T-helper 2 cell treated with Interferon-gamma antibody and Interleukin-4, amounts not matched to agents 5 μg/mL and 100 μg/mL, for 36 hours (primary cell): Measurements from ENCODE around the gene DLGAP4.

Experiments
- DNase-seq: peaks from one replicate; pipeline ENCODE4 v3.0.0; 2021; ENCODE audit warnings: low spot score
- H3K27ac Mint-ChIP-seq: one replicate; pipeline ENCODE4 v1.8.0; 2021; ENCODE audit warnings: mild to moderate bottlenecking, mixed read lengths
- H3K27me3 Mint-ChIP-seq: one replicate; pipeline ENCODE4 v1.8.0; 2021; ENCODE audit warnings: low read depth, mixed read lengths
- H3K36me3 Mint-ChIP-seq: one replicate; pipeline ENCODE4 v1.8.0; 2021; ENCODE audit warnings: low read depth, mixed read lengths
- H3K4me1 Mint-ChIP-seq: one replicate; pipeline ENCODE4 v1.8.0; 2021; ENCODE audit warnings: low read depth, mixed read lengths
- H3K4me3 Mint-ChIP-seq: one replicate; pipeline ENCODE4 v1.8.0; 2022; ENCODE audit warnings: mild to moderate bottlenecking, moderate library complexity, mixed read lengths
- H3K9me3 Mint-ChIP-seq: one replicate; pipeline ENCODE4 v1.8.0; 2021; ENCODE audit warnings: mixed read lengths

The DLGAP4 gene

GRCh38 chr20:36355469-36356171 lies 49.5 kb downstream of the DLGAP4 start:
- H3K27ac Mint-ChIP-seq = no peak overlapping the region
- no peak for DNase-seq
- H3K4me3 Mint-ChIP-seq = no peak overlapping the region
- no peaks in the 10 kb centered on the region for H3K27me3 Mint-ChIP-seq
- H3K9me3 Mint-ChIP-seq = no peaks in the 10 kb centered on the region
- no peaks in the 10 kb centered on the region for H3K4me1 Mint-ChIP-seq
- no peaks in the 10 kb centered on the region for H3K36me3 Mint-ChIP-seq

- DNase-seq = no peak
- no peaks in the 10 kb centered on the region for H3K27me3 Mint-ChIP-seq
- no peak overlapping the region for H3K4me3 Mint-ChIP-seq
- H3K27ac Mint-ChIP-seq = no peak overlapping the region
- no peaks in the 10 kb centered on the region for H3K9me3 Mint-ChIP-seq
- no peaks in the 10 kb centered on the region for H3K36me3 Mint-ChIP-seq
- H3K4me1 Mint-ChIP-seq = no peaks in the 10 kb centered on the region
Observed at GRCh38 chr20:36359668-36360406, 53.7 kb downstream of the DLGAP4 start.

- Mint-ChIP-seq H3K36me3 (no peaks in the 10 kb centered on the region), H3K27me3 (no peaks in the 10 kb centered on the region), H3K27ac (no peak overlapping the region), H3K4me3 (no peak overlapping the region), H3K4me1 (no peaks in the 10 kb centered on the region), H3K9me3 (no peaks in the 10 kb centered on the region)
- DNase-seq = no peak
Observed at GRCh38 chr20:36360429-36360828, 54.3 kb downstream of the DLGAP4 start.

DNA sequence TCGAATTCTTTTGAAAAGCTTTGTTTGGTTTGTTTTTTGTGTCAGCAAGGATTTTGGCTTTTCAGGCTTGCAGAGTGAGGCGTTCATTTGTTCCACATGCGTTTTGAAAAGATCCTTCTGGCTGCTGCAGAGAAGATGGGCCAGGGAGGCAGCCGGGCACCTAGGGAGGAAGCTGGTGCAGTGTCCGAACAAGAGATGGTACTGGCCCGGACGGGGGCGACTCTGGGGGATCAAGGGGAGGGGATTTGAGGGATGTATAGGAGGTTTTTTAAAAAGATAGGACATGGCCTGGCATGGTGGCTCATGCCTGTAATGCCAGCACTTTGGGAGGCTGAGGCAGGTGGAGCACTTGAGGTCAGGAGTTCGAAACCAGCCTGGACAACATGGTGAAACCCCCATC lies 55.3 kb downstream of the DLGAP4 start:
- Mint-ChIP-seq H3K4me1 (no peaks in the 10 kb centered on the region), H3K27ac (no peak overlapping the region), H3K4me3 (no peak overlapping the region), H3K36me3 (no peaks in the 10 kb centered on the region), H3K9me3 (no peaks in the 10 kb centered on the region), H3K27me3 (no peaks in the 10 kb centered on the region)
- no peak for DNase-seq

DNA sequence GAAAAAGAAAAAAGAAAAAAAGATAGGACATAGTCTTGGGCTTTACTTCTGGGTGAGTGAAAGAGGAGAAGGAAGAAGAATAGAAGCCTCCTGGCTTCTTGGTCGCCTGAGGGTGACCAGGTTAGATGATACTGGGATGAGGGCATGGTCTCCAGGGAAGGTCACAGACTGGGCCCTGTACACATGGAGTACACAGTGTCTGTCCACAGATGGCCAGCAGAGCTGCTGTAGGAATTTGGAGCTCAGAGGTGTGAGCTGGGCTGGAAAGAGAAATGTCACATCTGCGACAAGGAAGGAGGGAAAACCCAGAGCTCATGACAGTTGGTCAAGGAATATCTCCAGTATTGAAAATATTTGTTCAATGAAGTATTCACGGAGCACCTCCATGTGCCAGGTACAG lies 56.1 kb downstream of the DLGAP4 start:
- Mint-ChIP-seq H3K4me3 (no peak overlapping the region), H3K27me3 (no peaks in the 10 kb centered on the region), H3K4me1 (no peaks in the 10 kb centered on the region), H3K27ac (no peak overlapping the region), H3K36me3 (no peaks in the 10 kb centered on the region), H3K9me3 (no peaks in the 10 kb centered on the region)
- DNase-seq = no peak

DNA sequence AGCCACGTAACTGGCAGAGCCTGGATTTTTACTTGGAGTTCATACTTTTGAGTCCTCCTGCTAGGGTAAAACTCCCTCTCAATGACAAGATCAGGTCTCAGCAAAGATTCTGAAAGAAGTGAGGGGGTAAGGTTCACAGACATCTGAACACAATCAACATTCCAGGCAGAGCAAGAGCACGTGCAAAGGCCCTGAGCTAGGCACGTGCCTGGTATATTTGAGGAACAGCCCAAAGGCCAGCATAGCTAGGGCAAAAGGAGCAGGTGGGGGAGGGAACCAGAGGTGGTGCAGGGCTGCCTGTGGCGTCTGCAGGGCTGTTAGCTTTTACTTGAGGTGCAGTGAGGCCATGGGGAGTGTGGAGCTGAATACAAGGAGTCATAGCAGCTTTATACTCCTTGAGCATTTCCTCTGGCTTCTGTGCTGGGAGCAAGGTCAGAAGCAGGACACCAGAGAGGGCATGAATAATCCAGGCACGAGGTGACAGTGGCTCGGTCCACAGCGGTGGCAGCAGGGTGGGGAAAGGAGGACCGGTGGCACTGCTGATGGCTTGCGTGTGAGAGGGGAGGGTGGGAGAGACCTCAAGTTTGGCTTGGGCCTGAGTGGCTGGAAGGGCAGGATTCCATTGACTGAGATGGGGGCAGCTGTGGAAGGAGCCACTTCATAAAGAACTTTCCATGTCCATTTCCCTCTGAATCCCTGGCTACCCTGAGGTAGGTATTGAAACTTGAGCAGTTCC lies 57.0 kb downstream of the DLGAP4 start:
- Mint-ChIP-seq H3K27ac (no peak overlapping the region), H3K27me3 (no peaks in the 10 kb centered on the region), H3K9me3 (no peaks in the 10 kb centered on the region), H3K4me1 (no peaks in the 10 kb centered on the region), H3K4me3 (no peak overlapping the region), H3K36me3 (no peaks in the 10 kb centered on the region)
- DNase-seq = no peak

GRCh38 chr20:36364506-36364905 lies 58.4 kb downstream of the DLGAP4 start:
- no peaks in the 10 kb centered on the region for H3K27me3 Mint-ChIP-seq
- H3K27ac Mint-ChIP-seq = no peak overlapping the region
- no peak for DNase-seq
- H3K4me1 Mint-ChIP-seq = no peaks in the 10 kb centered on the region
- H3K36me3 Mint-ChIP-seq = no peaks in the 10 kb centered on the region
- no peaks in the 10 kb centered on the region for H3K9me3 Mint-ChIP-seq
- H3K4me3 Mint-ChIP-seq = no peak overlapping the region

DNA sequence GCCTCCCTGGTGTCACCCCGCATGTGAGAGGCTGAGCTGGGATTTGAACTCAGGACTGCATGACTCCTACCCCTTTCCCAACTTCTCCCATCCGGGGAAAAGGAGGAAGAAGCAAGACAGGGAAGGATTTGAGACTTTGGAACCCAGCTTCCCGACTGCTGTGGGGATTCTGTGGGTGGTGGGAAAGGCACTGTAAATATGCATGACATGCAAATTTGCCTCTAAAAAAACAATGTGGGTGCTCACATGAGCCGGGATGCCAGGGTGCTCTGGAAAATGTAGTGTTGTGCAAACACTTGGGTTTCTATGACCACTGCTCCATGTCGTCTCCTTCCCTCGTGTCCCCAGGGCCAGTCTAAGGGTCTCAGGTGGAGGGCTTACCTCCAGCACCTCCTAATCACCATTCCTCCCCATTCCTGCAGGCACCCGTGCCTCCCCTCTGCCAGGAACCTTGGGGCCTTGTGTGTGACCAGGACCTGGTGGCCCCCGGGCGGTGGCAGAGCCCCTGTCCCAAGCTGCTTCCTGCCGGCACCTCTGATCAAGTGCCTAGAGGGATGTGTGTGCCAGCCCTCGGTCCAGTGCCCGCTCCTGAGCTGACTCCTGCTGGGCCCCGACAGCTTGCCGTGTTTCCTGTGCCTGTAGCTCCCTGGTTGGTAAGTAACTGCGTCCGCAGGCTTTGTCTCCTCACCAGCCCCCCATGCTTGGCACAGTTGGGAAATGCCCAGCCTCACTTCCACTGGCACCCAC lies 60.7 kb downstream of the DLGAP4 start:
- no peak overlapping the region for H3K4me3 Mint-ChIP-seq
- DNase-seq = no peak
- H3K27ac Mint-ChIP-seq = no peak overlapping the region
- H3K9me3 Mint-ChIP-seq = no peaks in the 10 kb centered on the region
- no peaks in the 10 kb centered on the region for H3K4me1 Mint-ChIP-seq
- no peaks in the 10 kb centered on the region for H3K36me3 Mint-ChIP-seq
- H3K27me3 Mint-ChIP-seq = no peaks in the 10 kb centered on the region

- H3K27ac Mint-ChIP-seq = no peak overlapping the region
- no peaks in the 10 kb centered on the region for H3K4me1 Mint-ChIP-seq
- DNase-seq = no peak
- H3K36me3 Mint-ChIP-seq = no peaks in the 10 kb centered on the region
- H3K9me3 Mint-ChIP-seq = no peaks in the 10 kb centered on the region
- H3K4me3 Mint-ChIP-seq = no peak overlapping the region
- no peaks in the 10 kb centered on the region for H3K27me3 Mint-ChIP-seq
Observed at GRCh38 chr20:36367370-36367745, 61.2 kb downstream of the DLGAP4 start.

GRCh38 chr20:36367907-36368799 lies 62.0 kb downstream of the DLGAP4 start:
- H3K4me3 Mint-ChIP-seq = no peak overlapping the region
- no peaks in the 10 kb centered on the region for H3K27me3 Mint-ChIP-seq
- H3K27ac Mint-ChIP-seq = no peak overlapping the region
- DNase-seq = no peak
- H3K9me3 Mint-ChIP-seq = no peaks in the 10 kb centered on the region
- no peaks in the 10 kb centered on the region for H3K36me3 Mint-ChIP-seq
- H3K4me1 Mint-ChIP-seq = no peaks in the 10 kb centered on the region

DNA sequence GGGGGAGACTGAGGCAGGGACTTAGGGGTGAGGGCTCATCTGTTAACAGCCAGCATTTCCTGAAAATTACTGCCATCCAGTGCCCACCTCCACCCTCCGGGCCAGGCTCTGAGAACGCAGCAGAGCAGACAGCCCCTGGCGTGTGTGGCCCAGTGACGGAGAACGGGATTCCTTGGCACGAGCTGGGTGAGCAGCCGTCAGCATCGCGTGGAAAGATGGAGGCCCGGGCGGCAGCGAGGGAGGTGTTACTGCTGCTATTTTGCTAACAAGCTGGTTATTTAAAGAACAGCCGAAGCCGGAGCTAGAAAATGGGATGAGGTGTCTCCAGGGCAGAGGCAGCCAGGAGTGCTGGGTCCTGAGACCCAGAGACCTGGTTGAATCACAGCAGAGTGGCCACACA lies 62.7 kb downstream of the DLGAP4 start:
- DNase-seq = no peak
- no peaks in the 10 kb centered on the region for H3K4me1 Mint-ChIP-seq
- no peaks in the 10 kb centered on the region for H3K36me3 Mint-ChIP-seq
- H3K9me3 Mint-ChIP-seq = no peaks in the 10 kb centered on the region
- H3K27ac Mint-ChIP-seq = no peak overlapping the region
- H3K4me3 Mint-ChIP-seq = no peak overlapping the region
- H3K27me3 Mint-ChIP-seq = no peaks in the 10 kb centered on the region

- Mint-ChIP-seq H3K27ac (no peak overlapping the region), H3K4me3 (no peak overlapping the region), H3K36me3 (no peaks in the 10 kb centered on the region), H3K9me3 (no peaks in the 10 kb centered on the region), H3K4me1 (no peaks in the 10 kb centered on the region), H3K27me3 (no peaks in the 10 kb centered on the region)
- DNase-seq = no peak
Observed at GRCh38 chr20:36369739-36370138, 63.6 kb downstream of the DLGAP4 start.
